HEK293 (cell line): ENCODE results near the gene MAT2A.
A peak's percentile ranks its signal among the peaks of the same experiment; 100 is the strongest.

Experiments
- CTCF ChIA-PET: fragments of 350-600 bp; formaldehyde crosslinking; extraction: SDS; loops from one replicate; lab custom pipeline; 2021; ENCODE audit warnings: antibody characterized with exemption; lab: Yijun Ruan, JAX
- POLR2A ChIA-PET: fragments of 300-600 bp; formaldehyde crosslinking; extraction: SDS; loops from one replicate; lab custom pipeline; 2020; ENCODE audit warnings: antibody characterized with exemption, inconsistent platforms; lab: Yijun Ruan, JAX
- H3K27ac ChIP-seq: fragments of 200-500 bp; sonication (Bioruptor generic); 2 replicates; pipeline ENCODE4 v1.5.1; 2014; ENCODE audit warnings: low read depth, low read length, control low read depth, inconsistent platforms; ENCODE audit errors: extremely low read depth
- H3K36me3 ChIP-seq, 2 experiments: fragments of 200-500 bp in 1 of 2; sonication (Bioruptor generic) in 1 of 2; 1 replicate in 1 of 2; 2 replicates in 1 of 2; pipeline ENCODE4 v1.5.1; 2014 to 2017; ENCODE audit warnings: inconsistent platforms in 2 of 2, low read length in 2 of 2; ENCODE audit not compliant: control insufficient read depth in 2 of 2, insufficient read depth in 1 of 2
- H3K4me1 ChIP-seq: fragments of 200-500 bp; sonication (Bioruptor generic); 2 replicates; pipeline ENCODE4 v1.5.1; 2014; ENCODE audit warnings: mild to moderate bottlenecking, low read length, inconsistent platforms; ENCODE audit not compliant: control insufficient read depth, insufficient read depth
- H3K4me3 ChIP-seq: 2 replicates; pipeline ENCODE4 v1.5.1; 2011; ENCODE audit warnings: low read depth, mild to moderate bottlenecking, control low read depth, low read length, moderate library complexity
- H3K9me3 ChIP-seq: fragments of 200-500 bp; sonication (Bioruptor generic); 2 replicates; pipeline ENCODE4 v1.5.1; 2014; ENCODE audit warnings: low read depth, low read length, inconsistent platforms; ENCODE audit not compliant: control insufficient read depth, insufficient read depth
- EGR2 ChIP-seq: fragments of 450-650 bp; formaldehyde crosslinking; IDR thresholded peaks from 2 replicates; pipeline ENCODE4 v1.5.1; 2016; ENCODE audit warnings: low read depth, missing biosample characterization, missing genetic modification characterization
- GFI1B ChIP-seq: fragments of 450-650 bp; formaldehyde crosslinking; IDR thresholded peaks from 2 replicates; pipeline ENCODE4 v1.5.1; 2016; ENCODE audit warnings: missing biosample characterization, missing genetic modification characterization
- PRDM2 ChIP-seq: fragments of 450-650 bp; formaldehyde crosslinking; IDR thresholded peaks from 2 replicates; pipeline ENCODE4 v1.5.1; 2016; ENCODE audit warnings: missing biosample characterization, missing genetic modification characterization, borderline replicate concordance
- ZBTB17 ChIP-seq: fragments of 450-650 bp; formaldehyde crosslinking; IDR thresholded peaks from 2 replicates; pipeline ENCODE4 v1.5.1; 2016; ENCODE audit warnings: missing biosample characterization, missing genetic modification characterization
- ZFHX2 ChIP-seq: fragments of 450-650 bp; formaldehyde crosslinking; conservative IDR thresholded peaks from 2 replicates; pipeline ENCODE4 v1.5.1; 2016; ENCODE audit warnings: missing biosample characterization, missing genetic modification characterization
- ZNF114 ChIP-seq: fragments of 450-650 bp; formaldehyde crosslinking; IDR thresholded peaks from 2 replicates; pipeline ENCODE4 v1.5.0; 2017; ENCODE audit warnings: missing biosample characterization, missing genetic modification characterization
- ZNF121 ChIP-seq: fragments of 450-650 bp; formaldehyde crosslinking; IDR thresholded peaks from 2 replicates; pipeline ENCODE4 v1.5.1; 2016; ENCODE audit warnings: missing biosample characterization, missing genetic modification characterization
- ZNF16 ChIP-seq: fragments of 450-650 bp; formaldehyde crosslinking; IDR thresholded peaks from 2 replicates; pipeline ENCODE4 v1.5.1; 2016; ENCODE audit warnings: low read depth, missing biosample characterization, missing genetic modification characterization
- ZNF423 ChIP-seq: fragments of 450-650 bp; formaldehyde crosslinking; IDR thresholded peaks from 2 replicates; pipeline ENCODE4 v1.5.1; 2016; ENCODE audit warnings: missing biosample characterization, missing genetic modification characterization
- ZNF473 ChIP-seq: fragments of 450-650 bp; formaldehyde crosslinking; IDR thresholded peaks from 2 replicates; pipeline ENCODE4 v1.5.1; 2017; ENCODE audit warnings: missing biosample characterization, missing genetic modification characterization
- ZNF560 ChIP-seq: fragments of 450-650 bp; formaldehyde crosslinking; IDR thresholded peaks from 2 replicates; pipeline ENCODE4 v1.5.1; 2017; ENCODE audit warnings: missing biosample characterization, missing genetic modification characterization, borderline replicate concordance
- ZNF585B ChIP-seq: fragments of 450-650 bp; formaldehyde crosslinking; IDR thresholded peaks from 2 replicates; pipeline ENCODE4 v1.5.1; 2016; ENCODE audit warnings: missing biosample characterization, missing genetic modification characterization
- TF ChIP-seq, protein P1 (sequence below): fragments of 450-650 bp; formaldehyde crosslinking; IDR thresholded peaks from 2 replicates; pipeline ENCODE4 v1.5.1; 2016; ENCODE audit warnings: missing biosample characterization, missing genetic modification characterization, low read depth
- TF ChIP-seq, protein P2 (sequence below): fragments of 450-650 bp; formaldehyde crosslinking; IDR thresholded peaks from 2 replicates; pipeline ENCODE4 v1.5.1; 2017; ENCODE audit warnings: missing biosample characterization, missing genetic modification characterization

Gene MAT2A

GRCh38 chr2:85516653-85517389 is 22.1 kb upstream of the MAT2A start:
- H3K36me3 ChIP-seq: no peaks in the 10 kb centered on the region
- no peak for TF ChIP-seq PRDM2
- no peak for TF ChIP-seq ZNF473
- no peak for TF ChIP-seq ZFHX2 (tag by site-specific recombination)
- TF ChIP-seq ZNF560 (tag by site-specific recombination): no peak
- TF ChIP-seq EGR2 (tag by site-specific recombination): no peak
- TF ChIP-seq GFI1B (tag by site-specific recombination): no peak
- no peaks in the 10 kb centered on the region for H3K4me1 ChIP-seq
- ChIA-PET POLR2A (interaction anchor here (0.7 to 0.9 kb wide), 2 partner anchors 22 to 93 kb away, joined by 3 read pairs; no protein-coding TSS in a partner anchor), CTCF (no interaction called here)
- no peaks in the 10 kb centered on the region for H3K9me3 ChIP-seq
- H3K27ac ChIP-seq: no peak overlapping the region
- H3K4me3 ChIP-seq: no peak overlapping the region

GRCh38 chr2:85522090-85522647 is 16.8 kb upstream of the MAT2A start:
- no peak overlapping the region for H3K4me3 ChIP-seq
- TF ChIP-seq, protein P1, sequence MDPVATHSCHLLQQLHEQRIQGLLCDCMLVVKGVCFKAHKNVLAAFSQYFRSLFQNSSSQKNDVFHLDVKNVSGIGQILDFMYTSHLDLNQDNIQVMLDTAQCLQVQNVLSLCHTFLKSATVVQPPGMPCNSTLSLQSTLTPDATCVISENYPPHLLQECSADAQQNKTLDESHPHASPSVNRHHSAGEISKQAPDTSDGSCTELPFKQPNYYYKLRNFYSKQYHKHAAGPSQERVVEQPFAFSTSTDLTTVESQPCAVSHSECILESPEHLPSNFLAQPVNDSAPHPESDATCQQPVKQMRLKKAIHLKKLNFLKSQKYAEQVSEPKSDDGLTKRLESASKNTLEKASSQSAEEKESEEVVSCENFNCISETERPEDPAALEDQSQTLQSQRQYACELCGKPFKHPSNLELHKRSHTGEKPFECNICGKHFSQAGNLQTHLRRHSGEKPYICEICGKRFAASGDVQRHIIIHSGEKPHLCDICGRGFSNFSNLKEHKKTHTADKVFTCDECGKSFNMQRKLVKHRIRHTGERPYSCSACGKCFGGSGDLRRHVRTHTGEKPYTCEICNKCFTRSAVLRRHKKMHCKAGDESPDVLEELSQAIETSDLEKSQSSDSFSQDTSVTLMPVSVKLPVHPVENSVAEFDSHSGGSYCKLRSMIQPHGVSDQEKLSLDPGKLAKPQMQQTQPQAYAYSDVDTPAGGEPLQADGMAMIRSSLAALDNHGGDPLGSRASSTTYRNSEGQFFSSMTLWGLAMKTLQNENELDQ (tag by site-specific recombination): 0 out of 2 replicates have a peak, but pooled peaks have one; percentile 34
- TF ChIP-seq ZNF585B (tag by site-specific recombination): no peak
- 0 out of 2 replicates have a peak, but pooled peaks have one; percentile 37 for TF ChIP-seq ZNF121 (tag by site-specific recombination)
- no peak for TF ChIP-seq ZNF114
- TF ChIP-seq, protein P2, sequence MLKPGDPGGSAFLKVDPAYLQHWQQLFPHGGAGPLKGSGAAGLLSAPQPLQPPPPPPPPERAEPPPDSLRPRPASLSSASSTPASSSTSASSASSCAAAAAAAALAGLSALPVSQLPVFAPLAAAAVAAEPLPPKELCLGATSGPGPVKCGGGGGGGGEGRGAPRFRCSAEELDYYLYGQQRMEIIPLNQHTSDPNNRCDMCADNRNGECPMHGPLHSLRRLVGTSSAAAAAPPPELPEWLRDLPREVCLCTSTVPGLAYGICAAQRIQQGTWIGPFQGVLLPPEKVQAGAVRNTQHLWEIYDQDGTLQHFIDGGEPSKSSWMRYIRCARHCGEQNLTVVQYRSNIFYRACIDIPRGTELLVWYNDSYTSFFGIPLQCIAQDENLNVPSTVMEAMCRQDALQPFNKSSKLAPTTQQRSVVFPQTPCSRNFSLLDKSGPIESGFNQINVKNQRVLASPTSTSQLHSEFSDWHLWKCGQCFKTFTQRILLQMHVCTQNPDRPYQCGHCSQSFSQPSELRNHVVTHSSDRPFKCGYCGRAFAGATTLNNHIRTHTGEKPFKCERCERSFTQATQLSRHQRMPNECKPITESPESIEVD (tag by site-specific recombination): 0 out of 2 replicates have a peak, but pooled peaks have one; percentile 30
- TF ChIP-seq ZNF423 (tag by site-specific recombination): no peak
- TF ChIP-seq ZNF16 (tag by site-specific recombination): no peak
- no peak for TF ChIP-seq ZBTB17
- TF ChIP-seq, all 188 proteins: peak for 3
- CTCF ChIA-PET: no interaction called here
- Histone ChIP-seq H3K4me1 (peaks cover 14% of the 10 kb centered on the region), H3K36me3 (no peaks in the 10 kb centered on the region), H3K9me3 (no peaks in the 10 kb centered on the region), H3K27ac (no peak overlapping the region)
- POLR2A ChIA-PET: interaction anchor here (0.7 to 1.5 kb wide), 2 partner anchors 17 to 18 kb away, joined by 4 to 7 read pairs; partner anchors contain the start of gene MAT2A
